BLaER1 (cell line): ENCODE measurements around the gene FCHO2.

Source experiments
- H3K27ac ChIP-seq: shearing (Covaris generic); formaldehyde crosslinking; 2 replicates; pipeline ENCODE4 v1.8.1; 2022
- H3K27me3 ChIP-seq: shearing (Covaris generic); formaldehyde crosslinking; 2 replicates; pipeline ENCODE4 v1.8.1; 2022
- H3K36me3 ChIP-seq: shearing (Covaris generic); formaldehyde crosslinking; 2 replicates; pipeline ENCODE4 v1.8.1; 2022
- H3K4me1 ChIP-seq: shearing (Covaris generic); formaldehyde crosslinking; 2 replicates; pipeline ENCODE4 v1.8.1; 2022
- H3K4me2 ChIP-seq: shearing (Covaris generic); formaldehyde crosslinking; 2 replicates; pipeline ENCODE4 v1.8.1; 2022
- H3K4me3 ChIP-seq: shearing (Covaris generic); formaldehyde crosslinking; 2 replicates; pipeline ENCODE4 v1.8.1; 2022
- H3K9ac ChIP-seq: shearing (Covaris generic); formaldehyde crosslinking; 2 replicates; pipeline ENCODE4 v1.8.1; 2022
- H3K9me3 ChIP-seq: shearing (Covaris generic); formaldehyde crosslinking; 2 replicates; pipeline ENCODE4 v1.8.1; 2022
- H4K20me1 ChIP-seq: shearing (Covaris generic); formaldehyde crosslinking; 2 replicates; pipeline ENCODE4 v1.8.1; 2022
- Cebpa-rat ChIP-seq: shearing (Covaris generic); IDR thresholded peaks from 2 replicates; pipeline ENCODE4 v1.8.1; 2022

The FCHO2 gene

DNA sequence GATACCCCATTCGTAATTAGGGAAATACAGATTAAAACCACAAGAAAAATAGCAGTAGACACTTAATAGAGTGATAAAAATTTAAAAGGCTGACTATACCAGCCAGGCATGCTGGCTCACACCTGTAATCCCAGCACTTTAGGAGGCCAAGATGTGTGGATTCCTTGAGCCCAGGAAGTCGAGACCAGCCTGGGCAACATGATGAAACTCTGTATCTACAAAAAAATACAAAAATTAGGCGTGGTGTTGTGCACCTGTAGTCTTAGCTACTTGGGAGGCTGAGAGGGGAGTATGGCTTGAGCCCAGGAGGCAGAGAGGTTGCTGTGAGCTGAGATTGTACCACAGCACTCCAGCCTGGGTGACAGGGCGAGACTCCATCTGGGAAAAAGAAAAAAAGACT lies 72.0 kb downstream of the FCHO2 start:
- Histone ChIP-seq H3K4me2 (no peak overlapping the region), H3K27ac (no peak overlapping the region), H3K27me3 (no peaks in the 10 kb centered on the region), H3K4me1 (no peaks in the 10 kb centered on the region), H3K36me3 (peaks cover 3% of the 10 kb centered on the region; the same call in 1 of the 2 replicates), H3K4me3 (no peak overlapping the region), H3K9me3 (no peaks in the 10 kb centered on the region), H4K20me1 (no peaks in the 10 kb centered on the region), H3K9ac (no peak overlapping the region)
- TF ChIP-seq Cebpa-rat: no peak

GRCh38 chr5:73028991-73029595 lies 73.3 kb downstream of the FCHO2 start:
- H4K20me1 ChIP-seq: no peaks in the 10 kb centered on the region
- H3K4me2 ChIP-seq: no peak overlapping the region
- TF ChIP-seq Cebpa-rat: no peak
- no peaks in the 10 kb centered on the region for H3K27me3 ChIP-seq
- H3K36me3 ChIP-seq: peaks cover 3% of the 10 kb centered on the region; the same call in 1 of the 2 replicates
- H3K4me1 ChIP-seq: no peaks in the 10 kb centered on the region
- no peak overlapping the region for H3K27ac ChIP-seq
- no peak overlapping the region for H3K9ac ChIP-seq
- H3K9me3 ChIP-seq: no peaks in the 10 kb centered on the region
- H3K4me3 ChIP-seq: no peak overlapping the region

DNA sequence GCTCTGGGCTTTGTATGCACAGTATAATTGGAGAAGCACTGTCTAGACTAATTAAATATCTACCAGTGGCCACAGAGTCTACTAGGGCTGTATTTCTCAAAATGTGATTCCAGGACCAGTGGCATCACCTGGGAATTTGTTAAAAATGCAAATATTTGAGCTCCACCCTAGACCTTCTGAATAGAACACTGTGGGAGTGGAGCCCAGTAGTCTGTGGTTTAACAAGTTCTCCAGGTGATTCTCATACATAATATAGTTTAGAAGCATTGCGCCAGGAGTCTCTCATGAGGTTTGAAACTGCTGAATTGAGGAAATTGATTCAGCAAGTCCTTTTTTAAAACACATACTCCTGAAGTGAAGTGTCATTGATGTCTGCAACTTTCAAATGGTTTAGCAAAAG lies 74.7 kb downstream of the FCHO2 start:
- H4K20me1 ChIP-seq: no peaks in the 10 kb centered on the region
- no peaks in the 10 kb centered on the region for H3K9me3 ChIP-seq
- no peaks in the 10 kb centered on the region for H3K4me1 ChIP-seq
- TF ChIP-seq Cebpa-rat: no peak
- H3K9ac ChIP-seq: no peak overlapping the region
- H3K36me3 ChIP-seq: peaks cover 8% of the 10 kb centered on the region; the same call in 1 of the 2 replicates
- H3K4me3 ChIP-seq: no peak overlapping the region
- H3K27me3 ChIP-seq: no peaks in the 10 kb centered on the region
- H3K4me2 ChIP-seq: no peak overlapping the region
- no peak overlapping the region for H3K27ac ChIP-seq

GRCh38 chr5:73030995-73031394 lies 75.2 kb downstream of the FCHO2 start:
- H3K4me3 ChIP-seq: no peak overlapping the region
- H3K36me3 ChIP-seq: peaks cover 12% of the 10 kb centered on the region; the same call in 1 of the 2 replicates
- H3K27ac ChIP-seq: no peak overlapping the region
- no peak overlapping the region for H3K4me2 ChIP-seq
- H3K27me3 ChIP-seq: no peaks in the 10 kb centered on the region
- H3K9ac ChIP-seq: no peak overlapping the region
- TF ChIP-seq Cebpa-rat: no peak
- H3K9me3 ChIP-seq: no peaks in the 10 kb centered on the region
- no peaks in the 10 kb centered on the region for H4K20me1 ChIP-seq
- H3K4me1 ChIP-seq: no peaks in the 10 kb centered on the region

DNA sequence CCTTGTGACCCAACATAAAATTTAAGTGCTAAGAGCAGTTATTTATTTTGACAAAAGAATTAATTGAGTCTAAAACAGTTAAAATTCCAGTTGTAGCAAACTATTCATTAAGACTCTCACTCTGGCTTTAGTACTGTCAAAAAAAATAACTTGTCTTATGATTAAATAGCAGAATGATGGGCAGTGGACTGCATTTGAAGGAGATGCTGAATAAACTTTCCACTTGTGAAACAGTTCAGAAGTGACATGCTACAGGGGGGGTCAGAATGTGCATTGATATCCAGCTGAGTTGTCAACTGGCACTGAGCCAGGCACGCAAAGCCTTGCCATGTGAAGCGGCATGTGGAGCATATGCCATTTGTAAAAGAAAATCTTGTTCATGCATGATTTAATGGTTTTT lies 76.0 kb downstream of the FCHO2 start:
- H3K4me1 ChIP-seq: no peaks in the 10 kb centered on the region
- H3K4me2 ChIP-seq: no peak overlapping the region
- no peak overlapping the region for H3K4me3 ChIP-seq
- H4K20me1 ChIP-seq: no peaks in the 10 kb centered on the region
- no peaks in the 10 kb centered on the region for H3K27me3 ChIP-seq
- 0 out of 2 replicates have a peak, but pooled peaks cover 12% of the 10 kb centered on the region for H3K36me3 ChIP-seq
- no peak overlapping the region for H3K27ac ChIP-seq
- no peak overlapping the region for H3K9ac ChIP-seq
- H3K9me3 ChIP-seq: no peaks in the 10 kb centered on the region
- no peak for TF ChIP-seq Cebpa-rat

GRCh38 chr5:73032635-73033034 lies 76.8 kb downstream of the FCHO2 start:
- H3K9me3 ChIP-seq: no peaks in the 10 kb centered on the region
- no peak overlapping the region for H3K4me3 ChIP-seq
- no peaks in the 10 kb centered on the region for H3K4me1 ChIP-seq
- H3K4me2 ChIP-seq: no peak overlapping the region
- H3K27ac ChIP-seq: no peak overlapping the region
- H3K27me3 ChIP-seq: no peaks in the 10 kb centered on the region
- H4K20me1 ChIP-seq: no peaks in the 10 kb centered on the region
- H3K36me3 ChIP-seq: 0 out of 2 replicates have a peak, but pooled peaks cover 12% of the 10 kb centered on the region
- no peak overlapping the region for H3K9ac ChIP-seq
- no peak for TF ChIP-seq Cebpa-rat

- Histone ChIP-seq H3K9ac (no peak overlapping the region), H3K4me2 (no peak overlapping the region), H3K27ac (no peak overlapping the region), H3K4me1 (no peaks in the 10 kb centered on the region), H4K20me1 (no peaks in the 10 kb centered on the region), H3K9me3 (no peaks in the 10 kb centered on the region), H3K4me3 (no peak overlapping the region), H3K27me3 (no peaks in the 10 kb centered on the region), H3K36me3 (0 out of 2 replicates have a peak, but pooled peaks cover 9% of the 10 kb centered on the region)
- TF ChIP-seq Cebpa-rat: no peak
These were observed 81.7 kb downstream of the FCHO2 start for GRCh38 chr5:73037545-73037944.

GRCh38 chr5:73039082-73039481 lies 83.2 kb downstream of the FCHO2 start:
- Histone ChIP-seq H4K20me1 (no peaks in the 10 kb centered on the region), H3K36me3 (0 out of 2 replicates have a peak, but pooled peaks cover 9% of the 10 kb centered on the region), H3K4me1 (no peaks in the 10 kb centered on the region), H3K27me3 (no peaks in the 10 kb centered on the region), H3K9me3 (peaks cover 3% of the 10 kb centered on the region; the same call in 1 of the 2 replicates), H3K4me2 (no peak overlapping the region), H3K27ac (no peak overlapping the region), H3K9ac (no peak overlapping the region), H3K4me3 (no peak overlapping the region)
- TF ChIP-seq Cebpa-rat: no peak

- TF ChIP-seq Cebpa-rat: no peak
- no peak overlapping the region for H3K4me2 ChIP-seq
- no peak overlapping the region for H3K27ac ChIP-seq
- no peak overlapping the region for H3K4me3 ChIP-seq
- H3K9ac ChIP-seq: no peak overlapping the region
- H3K9me3 ChIP-seq: peaks cover 21% of the 10 kb centered on the region
- no peaks in the 10 kb centered on the region for H3K36me3 ChIP-seq
- H4K20me1 ChIP-seq: no peaks in the 10 kb centered on the region
- no peaks in the 10 kb centered on the region for H3K27me3 ChIP-seq
- H3K4me1 ChIP-seq: no peaks in the 10 kb centered on the region
These were observed 87.2 kb downstream of the FCHO2 start for GRCh38 chr5:73042993-73043392.

- H3K4me1 ChIP-seq: no peaks in the 10 kb centered on the region
- no peaks in the 10 kb centered on the region for H4K20me1 ChIP-seq
- H3K4me3 ChIP-seq: no peak overlapping the region
These were observed 88.7 kb downstream of the FCHO2 start for GRCh38 chr5:73044546-73044945.

DNA sequence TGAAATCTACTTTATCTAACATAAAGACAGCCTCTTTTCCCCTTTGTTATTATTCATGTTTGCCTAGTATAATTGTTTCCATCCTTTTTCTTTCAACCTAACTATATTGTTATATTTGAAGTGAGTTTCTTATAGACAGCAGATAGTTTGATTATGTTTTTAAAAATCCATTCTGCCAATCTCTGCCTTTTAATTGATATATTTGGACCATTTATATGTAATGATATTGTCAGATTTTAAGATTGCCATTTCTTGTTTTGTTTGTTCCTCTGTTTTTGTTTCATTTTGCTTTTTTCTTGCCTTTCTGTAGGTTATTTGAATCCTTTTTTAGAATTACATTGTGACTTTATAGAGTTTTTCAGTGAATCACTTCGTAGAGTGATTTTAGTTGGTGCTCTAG lies 89.8 kb downstream of the FCHO2 start:
- Histone ChIP-seq H3K27me3 (no peaks in the 10 kb centered on the region), H3K4me3 (no peak overlapping the region), H3K27ac (no peak overlapping the region), H4K20me1 (no peaks in the 10 kb centered on the region), H3K9me3 (peaks cover 21% of the 10 kb centered on the region), H3K4me1 (no peaks in the 10 kb centered on the region), H3K36me3 (0 out of 2 replicates have a peak, but pooled peaks cover 3% of the 10 kb centered on the region), H3K4me2 (no peak overlapping the region), H3K9ac (no peak overlapping the region)
- TF ChIP-seq Cebpa-rat: no peak

More at GRCh38 chr5:73044546-73044945, 88.7 kb downstream of the FCHO2 start:
- H3K27ac ChIP-seq: no peak overlapping the region
- H3K36me3 ChIP-seq: no peaks in the 10 kb centered on the region
- H3K4me2 ChIP-seq: no peak overlapping the region
- peaks cover 21% of the 10 kb centered on the region for H3K9me3 ChIP-seq
- no peak overlapping the region for H3K9ac ChIP-seq
- H3K27me3 ChIP-seq: no peaks in the 10 kb centered on the region
- no peak for TF ChIP-seq Cebpa-rat
